GM18867 (cell line): ENCODE measurements around the gene STAP2.
"Not testable (repeated sequence)": the region's sequence is repeated elsewhere in the genome, so short reads cannot be mapped to it uniquely, and the experiment has no call there.

Experiments used
- ATAC-seq: cut with Tn5 transposase; IDR thresholded peaks from one replicate; pipeline ENCODE4 v1.9.1; 2021; ENCODE audit warnings: mild to moderate bottlenecking, moderate library complexity; ENCODE audit not compliant: unreplicated experiment

Gene STAP2

GRCh38 chr19:4278010-4278409 is 60.6 kb downstream of the STAP2 start:
- no peak for ATAC-seq

GRCh38 chr19:4277191-4277696 is 61.4 kb downstream of the STAP2 start:
- no peak for ATAC-seq

- not testable (repeated sequence) for ATAC-seq
Observed at GRCh38 chr19:4274321-4274686, 64.3 kb downstream of the STAP2 start.
